NCI-H226 (cell line): ENCODE measurements around the gene REPS2.
"Not testable (repeated sequence)": the region's sequence is repeated elsewhere in the genome, so short reads cannot be mapped to it uniquely, and the experiment has no call there.

Source experiments
- DNase-seq: peaks from one replicate; pipeline ENCODE4 v3.0.0-alpha.2; 2015

REPS2 gene

GRCh38 chrX:16946361-16946964 lies at the start of gene REPS2:
Gene REPS2, plus strand, starts transcription at chrX:16946658. Its CDS starts 204 bp downstream, at chrX:16946862.
- peak; percentile 64 for DNase-seq

- DNase-seq = no peak
These were observed 49.0 kb upstream of the REPS2 start for GRCh38 chrX:16897445-16897844.

GRCh38 chrX:16903274-16904022 lies 43.0 kb upstream of the REPS2 start:
- no peak for DNase-seq

DNA sequence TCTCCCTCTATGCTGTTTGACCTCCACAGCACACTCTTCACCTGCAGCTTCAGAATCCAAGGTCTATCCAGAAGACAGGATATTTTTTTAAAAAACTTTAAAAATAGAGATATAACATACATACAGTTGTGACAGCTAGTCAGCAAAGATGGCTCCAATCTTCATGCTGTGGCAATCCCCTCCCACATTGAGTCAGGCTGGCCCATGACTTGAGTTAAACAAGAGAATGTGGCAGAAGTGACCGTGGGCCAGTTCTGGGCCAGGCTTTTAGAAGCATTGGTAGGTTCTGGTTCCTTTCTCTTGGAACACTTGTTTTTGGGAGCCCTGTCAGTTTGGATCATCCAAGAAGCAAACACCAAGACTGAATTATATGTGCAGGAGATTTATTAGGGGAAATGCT lies 36.1 kb upstream of the REPS2 start:
- no peak for DNase-seq

DNA sequence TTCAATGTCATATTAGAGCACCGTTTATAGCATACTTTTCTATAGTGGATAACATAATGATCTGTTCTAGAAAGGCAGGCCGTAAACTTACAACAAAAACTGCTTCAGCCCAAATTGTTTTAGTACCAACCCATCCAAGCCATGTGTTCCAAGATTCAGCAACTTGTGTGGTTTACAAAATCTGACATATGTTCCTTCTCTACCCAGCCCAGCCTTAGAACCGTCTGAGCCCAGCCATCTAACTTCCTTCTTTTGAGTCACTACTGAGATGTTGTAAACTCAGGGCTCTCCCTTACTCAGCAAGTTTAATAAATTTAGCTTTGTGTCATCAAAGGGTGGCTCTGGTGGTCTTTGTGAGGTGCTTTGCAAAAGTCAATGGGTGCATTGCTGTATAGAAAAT lies 32.4 kb upstream of the REPS2 start:
- no peak for DNase-seq

DNA sequence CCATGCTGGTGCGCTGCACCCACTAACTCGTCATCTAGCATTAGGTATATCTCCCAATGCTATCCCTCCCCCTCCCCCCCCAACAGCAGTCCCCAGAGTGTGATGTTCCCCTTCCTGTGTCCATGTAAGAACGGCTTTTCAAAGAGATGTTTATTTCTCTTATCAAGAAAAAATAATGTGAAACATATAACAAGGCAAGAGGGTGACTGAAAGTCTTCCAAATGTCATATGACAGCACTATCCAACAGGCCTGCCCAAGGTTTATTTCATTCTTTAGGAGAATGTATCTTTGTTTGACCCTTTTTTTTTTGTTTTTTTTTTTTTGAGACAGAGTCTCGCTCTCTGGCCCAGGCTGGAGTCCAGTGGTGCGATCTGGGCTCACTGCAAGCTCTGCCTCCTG lies 29.9 kb upstream of the REPS2 start:
- DNase-seq = no peak

GRCh38 chrX:16917120-16917519 lies 29.3 kb upstream of the REPS2 start:
- DNase-seq = no peak

- no peak for DNase-seq
These were observed 27.5 kb upstream of the REPS2 start for GRCh38 chrX:16918979-16919378.

DNA sequence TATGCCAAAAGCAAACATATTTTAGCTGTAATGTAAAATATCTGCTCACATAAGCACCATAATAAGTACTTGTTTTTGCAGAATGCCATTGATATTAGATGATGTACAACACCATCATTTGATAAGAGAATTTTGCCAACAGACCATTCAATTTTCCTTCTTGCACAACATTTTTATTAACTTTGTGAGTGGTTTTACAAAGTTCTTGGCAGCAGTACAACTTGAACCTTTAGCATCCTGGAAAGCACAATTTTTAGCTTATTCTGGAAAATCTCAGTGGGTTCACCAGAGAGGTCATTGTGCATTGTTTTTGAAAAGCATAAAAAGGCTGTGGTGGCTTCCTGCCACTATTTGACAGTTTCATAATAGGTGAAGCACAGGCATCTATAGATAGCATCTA lies 26.4 kb upstream of the REPS2 start:
- DNase-seq = no peak

DNA sequence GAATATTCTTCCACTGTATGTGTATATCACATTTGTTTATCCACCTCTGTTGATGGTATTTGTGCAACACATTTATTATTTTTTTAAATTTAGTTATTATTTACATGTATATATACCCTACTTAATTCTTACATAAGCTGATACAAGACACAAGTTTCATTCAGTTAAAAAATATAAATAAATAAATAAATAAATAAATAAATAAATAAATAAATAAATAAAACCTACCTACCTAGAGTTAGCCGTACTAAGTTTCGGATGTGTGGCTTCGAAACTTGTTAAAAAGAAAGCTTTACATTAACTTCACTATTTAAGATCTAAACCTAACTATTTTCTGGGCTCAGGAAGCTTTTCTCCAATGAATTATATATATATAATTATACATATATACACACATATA lies 23.3 kb upstream of the REPS2 start:
- DNase-seq = no peak

DNA sequence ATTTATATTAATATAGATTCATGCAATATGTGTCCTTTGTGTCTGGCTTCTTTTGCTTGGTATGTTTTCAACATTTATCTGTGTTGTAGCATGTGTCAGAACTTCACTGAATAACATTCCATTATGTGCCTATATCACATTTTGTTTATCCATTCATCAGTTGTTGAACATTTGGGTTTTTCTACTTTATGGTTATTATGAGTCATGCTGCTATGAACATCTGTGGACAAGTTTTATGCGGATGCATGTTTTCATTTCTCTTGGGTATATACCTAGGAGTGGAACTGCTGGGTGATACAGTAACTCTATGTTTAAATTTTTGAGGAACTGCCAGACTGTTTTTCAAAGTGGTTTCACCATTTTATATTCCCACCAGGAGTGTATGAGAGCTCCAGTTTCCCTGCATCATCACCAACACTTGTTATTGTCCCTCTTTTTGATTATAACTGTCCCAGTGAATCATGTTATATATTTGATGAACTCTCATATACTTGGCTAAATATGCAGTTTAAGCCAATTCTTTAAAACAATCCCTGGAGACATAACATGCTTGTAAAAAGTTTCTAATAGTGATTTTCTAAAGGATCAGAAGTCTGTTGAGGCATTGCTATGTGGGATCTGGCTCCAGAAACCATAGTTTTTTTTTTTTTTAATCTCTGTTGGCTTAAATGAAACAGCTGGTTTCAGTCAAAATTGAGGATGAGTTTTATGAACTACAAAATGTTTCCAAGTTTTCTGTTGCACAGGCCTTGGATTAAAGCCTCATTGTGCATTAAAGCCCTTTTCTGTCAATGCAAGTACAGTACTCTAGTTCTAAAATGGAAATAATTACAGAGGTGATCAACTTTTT lies 21.6 kb upstream of the REPS2 start:
- no peak for DNase-seq

DNA sequence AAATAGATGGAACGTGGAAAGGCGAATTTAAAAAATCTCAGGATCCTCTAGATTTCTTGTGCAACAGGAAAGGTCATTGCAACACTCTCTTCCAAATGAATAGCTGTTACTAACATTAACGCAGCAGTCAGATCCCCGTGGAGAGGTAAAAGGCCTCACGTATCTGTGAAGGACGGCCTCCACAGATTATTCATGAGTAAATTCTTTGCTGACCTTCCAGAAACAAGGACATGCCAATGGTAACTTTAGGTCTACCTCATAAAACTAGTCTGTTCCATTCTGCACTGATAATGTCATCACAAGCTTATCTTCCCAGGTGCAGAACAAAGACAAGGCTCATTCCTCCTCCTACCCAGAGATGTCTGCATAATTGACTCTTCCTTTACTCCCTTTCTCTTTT lies 16.1 kb upstream of the REPS2 start:
- DNase-seq = peak; percentile 58

DNA sequence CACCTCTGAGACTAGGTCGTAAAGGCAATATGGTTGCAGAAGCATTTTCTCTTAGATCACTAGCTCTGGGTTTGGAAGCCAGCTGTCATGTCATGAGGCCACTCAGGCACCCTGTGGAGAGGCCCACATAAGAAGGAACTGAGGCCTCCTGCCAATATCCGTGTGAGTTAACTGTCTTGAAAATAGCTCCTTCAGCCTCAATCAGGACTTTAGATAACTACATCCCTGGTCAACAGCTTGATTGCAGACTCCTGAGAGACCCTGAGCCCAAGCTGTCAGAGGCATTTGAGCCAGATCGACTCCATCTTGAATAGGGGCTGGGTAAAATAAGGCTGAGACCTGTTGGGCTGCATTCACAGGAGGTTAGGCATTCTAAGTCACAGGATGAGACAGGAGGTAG lies 15.1 kb upstream of the REPS2 start:
- DNase-seq = no peak

DNA sequence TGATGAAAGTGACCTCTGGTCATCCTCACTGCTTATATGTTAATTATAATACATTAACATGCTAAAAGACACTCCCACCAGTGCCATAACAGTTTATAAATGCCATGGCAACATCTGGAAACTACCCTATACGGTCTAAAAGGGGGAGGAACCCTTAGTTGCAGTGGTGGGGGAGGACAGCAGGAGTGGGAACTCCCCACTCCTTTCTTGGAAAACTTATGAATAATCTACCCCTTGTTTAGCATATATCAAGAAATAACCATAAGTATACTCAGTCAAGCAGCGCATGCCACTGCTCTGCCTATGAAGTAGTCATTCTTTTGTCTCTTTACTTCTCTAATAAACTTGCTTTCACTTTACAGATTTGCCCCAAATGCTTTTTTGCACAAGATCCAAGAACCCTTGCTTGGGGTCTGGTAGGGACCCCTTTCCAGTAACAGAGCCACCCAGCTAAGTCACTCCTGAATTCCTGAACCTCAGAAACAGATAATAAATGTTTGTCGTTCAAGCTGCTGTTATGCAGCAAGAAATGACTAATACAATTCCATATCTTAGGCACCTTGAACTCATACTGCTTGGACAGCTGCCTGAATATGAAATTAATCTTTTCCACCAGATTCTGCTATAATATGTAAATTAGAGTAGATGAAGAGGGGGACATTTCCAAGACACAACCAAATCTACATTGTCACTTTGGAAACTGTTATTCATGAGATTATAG lies 14.4 kb upstream of the REPS2 start:
- DNase-seq = peak; percentile 11

DNA sequence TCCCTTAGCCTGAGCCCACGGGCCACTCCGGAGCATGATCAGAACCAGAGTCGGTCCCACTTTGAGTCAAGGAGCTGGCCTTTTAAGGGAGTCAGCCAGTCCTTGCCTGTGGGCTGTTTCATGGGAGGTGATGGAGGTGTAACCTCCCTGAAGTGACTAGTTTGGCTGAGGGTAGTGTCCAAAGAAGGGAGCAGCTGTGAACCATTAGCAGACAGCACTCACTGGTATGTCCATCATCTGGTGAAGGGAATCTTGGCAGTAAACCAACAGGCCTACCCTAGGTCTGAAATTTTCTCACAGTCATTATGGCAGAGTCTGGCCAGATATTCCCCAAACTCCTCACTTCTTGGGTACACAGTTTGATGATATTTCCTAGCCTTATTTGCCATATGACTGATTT lies 12.3 kb upstream of the REPS2 start:
- DNase-seq = no peak

DNA sequence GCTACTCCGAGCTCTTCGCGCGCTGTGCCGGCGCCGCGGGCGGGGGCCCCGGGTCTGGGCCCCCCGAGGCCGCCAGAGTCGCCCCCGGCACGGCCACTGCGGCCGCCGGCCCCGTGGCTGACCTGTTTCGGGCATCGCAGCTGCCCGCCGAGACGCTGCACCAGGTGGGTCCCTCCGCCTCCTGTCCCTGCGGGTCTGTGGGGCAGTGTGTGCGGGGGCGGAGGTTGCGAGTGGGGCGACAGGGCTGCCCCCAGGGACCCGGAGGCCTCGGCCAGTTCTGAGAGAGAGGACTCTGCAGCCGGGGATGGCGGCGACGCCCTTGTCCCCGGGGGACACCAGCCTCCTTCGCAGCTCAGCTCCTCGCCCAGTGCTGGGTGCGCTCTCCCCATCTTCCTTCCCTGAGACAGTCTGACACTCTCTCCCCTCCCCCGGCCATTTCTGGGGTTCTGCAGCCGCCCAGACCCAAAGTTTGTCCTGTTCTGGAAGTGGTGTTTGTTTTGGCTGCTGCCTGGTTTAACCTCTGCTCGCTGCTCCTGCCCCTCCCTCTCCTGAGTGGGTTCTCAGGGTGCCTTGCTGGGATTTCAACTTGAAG lies 609 bp downstream of the REPS2 start:
- DNase-seq = no peak

DNA sequence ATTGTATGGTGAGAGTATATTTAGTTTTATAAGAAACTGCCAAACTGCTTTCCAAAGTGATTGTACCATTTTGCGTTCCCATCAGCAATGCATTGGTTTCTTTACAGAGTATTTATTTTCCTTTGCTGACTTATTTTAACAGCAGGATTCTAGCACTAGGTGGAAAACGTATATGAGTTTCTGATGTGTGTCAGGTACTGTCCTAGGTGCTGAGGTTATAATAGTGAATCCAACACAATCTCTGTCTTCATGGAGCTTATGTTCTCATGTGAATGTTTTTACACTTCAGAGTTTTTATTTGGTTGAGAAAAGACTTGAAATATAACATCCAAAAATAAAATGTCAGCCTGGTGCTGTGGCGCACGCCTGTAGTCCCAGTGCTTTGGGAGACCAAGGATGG lies 4.0 kb downstream of the REPS2 start:
- no peak for DNase-seq

GRCh38 chrX:16953606-16954211 lies 7.3 kb downstream of the REPS2 start:
- no peak for DNase-seq

DNA sequence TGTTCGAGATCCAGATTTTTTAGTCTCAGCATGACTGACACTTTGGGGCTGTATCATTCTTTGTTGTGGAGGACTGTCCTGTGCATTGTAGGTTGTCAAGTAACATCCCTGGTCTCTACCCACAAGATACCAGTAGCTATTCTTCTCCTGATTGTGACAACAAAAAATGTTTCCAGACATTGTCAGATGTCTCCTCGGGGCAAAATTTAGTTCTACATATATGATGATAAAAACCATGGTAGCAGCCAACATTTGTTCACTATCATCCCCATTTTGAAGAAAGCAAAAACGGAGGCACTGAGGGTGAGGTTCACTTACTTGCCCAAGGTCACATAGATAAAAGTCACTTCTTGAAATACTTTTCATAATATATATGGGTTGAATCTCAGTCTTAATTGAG lies 11.3 kb downstream of the REPS2 start:
- DNase-seq = no peak

- DNase-seq = no peak
These were observed 11.9 kb downstream of the REPS2 start for GRCh38 chrX:16958356-16958755.

DNA sequence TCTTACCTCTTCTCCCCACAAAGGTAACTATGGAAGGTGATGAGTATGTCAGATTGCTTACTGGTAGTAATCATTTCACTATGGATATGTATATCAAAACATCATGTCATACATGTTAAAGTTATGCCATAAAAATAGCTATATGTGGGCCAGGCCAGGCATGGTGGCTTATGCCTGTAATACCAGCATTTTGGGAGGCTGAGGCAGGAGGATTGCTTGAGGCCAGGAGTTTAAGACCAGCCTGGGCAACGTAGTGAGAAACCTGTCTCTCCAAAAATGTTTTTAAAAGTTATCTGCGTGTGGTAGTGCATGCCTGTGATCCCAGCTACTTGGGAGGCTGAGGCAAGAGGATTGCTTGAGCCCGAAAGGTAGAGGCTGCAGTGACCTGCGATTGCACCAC lies 16.2 kb downstream of the REPS2 start:
- DNase-seq = not testable (repeated sequence)

DNA sequence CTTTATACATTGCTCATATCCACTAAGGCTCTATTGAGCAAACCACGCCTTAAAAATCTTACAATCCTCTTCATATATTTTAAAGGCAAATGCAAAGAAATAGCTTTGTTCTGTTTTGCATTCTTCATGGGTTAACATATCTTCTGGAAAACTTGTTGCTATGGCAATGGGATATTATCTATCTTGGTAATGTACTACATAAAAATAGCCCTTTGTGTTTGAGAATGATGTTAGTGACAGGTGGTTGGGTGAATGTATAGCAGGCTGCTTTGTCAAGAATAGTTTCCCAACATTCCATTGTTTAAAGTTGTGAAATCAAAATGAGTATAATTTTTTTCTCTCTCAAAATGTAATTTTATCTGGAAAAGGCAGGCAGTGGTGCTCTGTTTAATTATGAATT lies 16.8 kb downstream of the REPS2 start:
- no peak for DNase-seq
